Pancreas (tissue), 10 donors: ENCODE data around the gene MYO5C. TPM values are rescaled to one million over a fixed set of nuclear protein-coding genes. Genes with fewer than 3 reads are reported as not detected.

Experiments used
- ATAC-seq, 4 donors: fragments of 200-7000 bp; cut with Tn5 transposase; one replicate each; pipeline versions ENCODE4 v1.8.0 to v1.9.1; 2020; ENCODE audit warnings: mild to moderate bottlenecking in 4 of 4, moderate library complexity in 4 of 4
- DNase-seq, 6 donors: peaks; one replicate each; pipeline ENCODE4 v3.0.0-alpha.2; 2020
- FAIRE-seq: peaks from 2 replicates; lab custom pipeline; 2012; peaks lifted over from hg19 to GRCh38; lab: Jason Lieb, UNC
- H3K27ac ChIP-seq, 4 donors: fragments of 200-600 bp; sonication (generic); 1 replicate in 3 of 4; 2 replicates in 1 of 4; pipeline versions ENCODE4 v1.5.0 to v1.8.0; 2020
- H3K27me3 ChIP-seq, 4 donors: fragments of 200-600 bp; one replicate each; pipeline ENCODE4 v1.8.0; 2021
- H3K36me3 ChIP-seq, 3 donors: fragments of 200-600 bp; sonication (generic) in 1 of 3; one replicate each; pipeline versions ENCODE4 v1.5.0 to v1.8.0; 2020 to 2021
- H3K4me1 ChIP-seq, 3 donors: fragments of 200-600 bp; one replicate each; pipeline ENCODE4 v1.8.0; 2021
- H3K4me3 ChIP-seq, 4 donors: fragments of 200-600 bp; sonication (generic) in 2 of 4; one replicate each; pipeline versions ENCODE4 v1.5.0 to v1.8.0; 2020 to 2021
- H3K9me3 ChIP-seq, 4 donors: fragments of 200-600 bp; one replicate each; pipeline ENCODE4 v1.8.0; 2021
- CTCF ChIP-seq, 4 donors: fragments of 200-600 bp; sonication (generic) in 3 of 4; IDR thresholded peaks; one replicate each; pipeline versions ENCODE4 v1.5.0 to v1.8.0; 2021; ENCODE audit warnings: antibody characterized with exemption in 4 of 4
- WGBS, 2 donors: extraction: QIAGEN DNeasy Blood & Tissue Kit; methylation state at CpG; one replicate each; pipeline ENCODE4 v1.1.7; 2013; 5-methylcytosine and 5-hydroxymethylcytosine counted together
- intact Hi-C, 3 donors: fragments of 100-400 bp; cut with DNase I; formaldehyde crosslinking; loops; one replicate each; pipeline versions ENCODE4 v1.11.1 to v1.14.2; 2022
- polyA plus RNA-seq, 2 donors: library from polyadenylated mRNA; stranded (reverse); fragments of 200-250 nt; gene quantifications; one replicate each; pipeline ENCODE4 v1.2.3, GENCODE V29; 2013
- total RNA-seq, 6 donors: library from RNA; stranded (reverse); fragmentation: NEBNext Ultra II Directional in 4 of 6; extraction: Animal tissue kit (Norgen Biotek cat#: 25700) in 4 of 6; gene quantifications; one replicate each; pipeline versions ENCODE4 v1.2.1 to v1.2.4, GENCODE V29; 2021 to 2023
- donor health status: healthy with polysubstance abuse.
- donor health status: DM: no; HTN: no; CAD: no; lungs with moderate emphysema.
- donor health status: DM: no; HTN: no; CAD: no.
- donor health status: control.
- donor health status: control.
- donor health status: Bipolar disorder and iron deficiency.
- donor health status: DM: yes; HTN: yes; CAD: no.
- donor health status: DM: no; HTN: no; CAD: no.
- donor health status: DM: no; HTN: no; CAD: no.
- donor health status: DM: yes; HTN: yes; CAD: no.

Gene MYO5C
- total and polyA plus RNA-seq, 8 donors = 12.7 to 52.7 (median 39.2) TPM

GRCh38 chr15:52246686-52247431, 48.7 kb downstream of the MYO5C start:
- TF ChIP-seq CTCF (IDR thresholded peaks at IDR 0.05) = no peak
- no peak for DNase-seq
- Histone ChIP-seq H3K36me3 (peaks cover 2 to 76% (median 45%) of the 10 kb centered on the region in 3 donors), H3K27me3 (no peaks in the 10 kb centered on the region), H3K4me1 (no peaks in the 10 kb centered on the region), H3K27ac (no peak overlapping the region), H3K9me3 (no peaks in the 10 kb centered on the region), H3K4me3 (no peak overlapping the region)
- ATAC-seq = peak in 2 of 4 donors; percentile 31 to 40
- intact Hi-C loops = no loop called here
- 92 to 93% methylated on average over 16 of the region's 16 CpGs for WGBS, 2 donors
- FAIRE-seq = no peak

GRCh38 chr15:52243697-52244555, 51.7 kb downstream of the MYO5C start:
- 89 to 91% methylated on average over 20 of the region's 20 CpGs for WGBS, 2 donors
- no peak for DNase-seq
- H3K27ac ChIP-seq = no peak overlapping the region
- no peaks in the 10 kb centered on the region for H3K27me3 ChIP-seq
- FAIRE-seq = no peak
- no peak overlapping the region for H3K4me3 ChIP-seq
- intact Hi-C loops = no loop called here
- H3K9me3 ChIP-seq = no peaks in the 10 kb centered on the region
- no peaks in the 10 kb centered on the region for H3K4me1 ChIP-seq
- peak in 2 of 4 donors; percentile 19 to 30 for ATAC-seq
- no peak for TF ChIP-seq CTCF (IDR thresholded peaks at IDR 0.05)
- H3K36me3 ChIP-seq = peaks cover 2 to 82% (median 42%) of the 10 kb centered on the region in 3 donors

GRCh38 chr15:52243286-52243685, 52.3 kb downstream of the MYO5C start:
- ATAC-seq (no peak), FAIRE-seq (no peak), DNase-seq (no peak)
- Histone ChIP-seq H3K9me3 (no peaks in the 10 kb centered on the region), H3K27me3 (no peaks in the 10 kb centered on the region), H3K4me3 (no peak overlapping the region), H3K4me1 (no peaks in the 10 kb centered on the region), H3K27ac (no peak overlapping the region), H3K36me3 (peaks cover 2 to 77% (median 40%) of the 10 kb centered on the region in 3 donors)
- WGBS, 2 donors = 91 to 93% methylated on average over 7 of the region's 7 CpGs
- intact Hi-C loops = no loop called here
- no peak for TF ChIP-seq CTCF (IDR thresholded peaks at IDR 0.05)

GRCh38 chr15:52241489-52241888, 54.1 kb downstream of the MYO5C start:
- FAIRE-seq = no peak
- whole genome bisulfite sequencing, 2 donors = 93 to 97% methylated on average over 4 of the region's 4 CpGs
- no peak for DNase-seq
- peaks cover 0 to 72% (median 31%) of the 10 kb centered on the region in 3 donors for H3K36me3 ChIP-seq
- ATAC-seq = no peak
- no peak for TF ChIP-seq CTCF (IDR thresholded peaks at IDR 0.05)
- no peaks in the 10 kb centered on the region for H3K4me1 ChIP-seq
- no peak overlapping the region for H3K4me3 ChIP-seq
- no peak overlapping the region for H3K27ac ChIP-seq
- H3K27me3 ChIP-seq = no peaks in the 10 kb centered on the region
- intact Hi-C loops = no loop called here
- H3K9me3 ChIP-seq = no peaks in the 10 kb centered on the region
